K562 (cell line): ENCODE data around the gene UFSP1. TPM values are rescaled to one million over a fixed set of nuclear protein-coding genes. Genes with fewer than 3 reads are reported as not detected.

Source experiments
- ATAC-seq: fragments of 200-7000 bp; cut with Tn5 transposase; 3 replicates; pipeline ENCODE4 v1.9.1; 2020; ENCODE audit warnings: moderate library complexity
- BruUV-seq: library from RNA; stranded (reverse); fragments of 400-500 nt; replicated peaks from 2 replicates; lab custom pipeline; 2021; lab: Mats Ljungman, UMichigan
- CTCF ChIA-PET: fragments of 300-600 bp; formaldehyde crosslinking; extraction: SDS; loops from one replicate; lab custom pipeline; 2021; ENCODE audit warnings: low intra/inter-chr PET ratio; lab: Yijun Ruan, JAX
- POLR2A ChIA-PET: fragments of 300-600, 350-650 bp; sonication (Branson Sonifier 250); formaldehyde crosslinking; extraction: SDS; loops from one replicate; lab custom pipeline; 2021; ENCODE audit warnings: antibody characterized with exemption, inconsistent platforms; lab: Yijun Ruan, JAX
- DNase-seq, 4 experiments: peaks; one replicate each; pipeline versions ENCODE4 v3.0.0 to v3.0.0-alpha.2; 2011 to 2018; ENCODE audit warnings: low spot score in 3 of 4, mixed read lengths in 3 of 4; ENCODE audit errors: extremely low read depth in 1 of 4
- FAIRE-seq: peaks from 2 replicates; lab custom pipeline; 2011; peaks lifted over from hg19 to GRCh38; lab: Jason Lieb, UNC
- H2AFZ ChIP-seq: 2 replicates; pipeline ENCODE4 v1.6.0; 2011; ENCODE audit warnings: low read depth, low read length, control low read depth, inconsistent platforms
- H3K27ac ChIP-seq: fragments of 200-600 bp; 3 replicates; pipeline ENCODE4 v1.8.0; 2011; ENCODE audit warnings: low read depth, mild to moderate bottlenecking, control low read depth, inconsistent platforms, low read length, moderate library complexity, mixed read lengths; ENCODE audit errors: extremely low read depth
- H3K27me3 ChIP-seq, 2 experiments: fragments of 300-600 bp in 1 of 2; 2 replicates in 1 of 2; 3 replicates in 1 of 2; pipeline versions ENCODE4 v1.6.0 to v1.8.0; 2011; ENCODE audit warnings: inconsistent platforms in 2 of 2, low read length in 2 of 2, mild to moderate bottlenecking in 1 of 2, mixed read lengths in 1 of 2, moderate library complexity in 1 of 2; ENCODE audit not compliant: control insufficient read depth in 2 of 2, insufficient read depth in 2 of 2
- H3K36me3 ChIP-seq: fragments of 300-600 bp; 3 replicates; pipeline ENCODE4 v1.8.0; 2011; ENCODE audit warnings: mild to moderate bottlenecking, low read length, inconsistent platforms; ENCODE audit not compliant: control insufficient read depth, insufficient read depth
- H3K4me1 ChIP-seq, 2 experiments: fragments of 200-600 bp in 1 of 2; replicated peaks in 1 of 2; 2 replicates in 1 of 2; 3 replicates in 1 of 2; pipeline versions ENCODE4 v1.5.1 to v1.8.0; 2011; ENCODE audit warnings: inconsistent platforms in 2 of 2, low read length in 2 of 2, mild to moderate bottlenecking in 1 of 2, mixed read lengths in 1 of 2, moderate library complexity in 1 of 2; ENCODE audit not compliant: control insufficient read depth in 2 of 2, insufficient read depth in 2 of 2
- H3K4me2 ChIP-seq: 2 replicates; pipeline ENCODE4 v1.6.1; 2011; ENCODE audit warnings: low read length, control low read depth, inconsistent platforms, mixed read lengths; ENCODE audit not compliant: insufficient read depth
- H3K4me3 ChIP-seq: fragments of 200-600 bp; sonication (generic), shearing (Covaris generic); 2 replicates; pipeline ENCODE4 v1.5.1; 2016; ENCODE audit warnings: control low read depth, inconsistent platforms
- H3K79me2 ChIP-seq: fragments of 200-600 bp; 3 replicates; pipeline ENCODE4 v1.8.0; 2011; ENCODE audit warnings: low read length, inconsistent platforms; ENCODE audit not compliant: control insufficient read depth, insufficient read depth
- H3K9ac ChIP-seq, 2 experiments: 2 replicates each; pipeline versions ENCODE4 v1.6.0 to v1.6.1; 2011; ENCODE audit warnings: low read depth in 2 of 2, low read length in 2 of 2, control low read depth in 1 of 2, inconsistent platforms in 1 of 2, mild to moderate bottlenecking in 1 of 2, mixed read lengths in 1 of 2; ENCODE audit not compliant: insufficient read depth in 1 of 2
- H3K9me1 ChIP-seq: one replicate; pipeline ENCODE4 v1.6.0; 2011; ENCODE audit warnings: inconsistent platforms, mild to moderate bottlenecking, low read length, moderate library complexity; ENCODE audit not compliant: control insufficient read depth, insufficient read depth
- H3K9me3 ChIP-seq: replicated peaks from 2 replicates; pipeline ENCODE4 v1.5.1; 2011; ENCODE audit warnings: low read depth, low read length, inconsistent platforms; ENCODE audit not compliant: control insufficient read depth, insufficient read depth
- H4K20me1 ChIP-seq: replicated peaks from 2 replicates; pipeline ENCODE4 v1.6.1; 2011; ENCODE audit warnings: low read length, inconsistent platforms, mixed read lengths; ENCODE audit not compliant: control insufficient read depth, insufficient read depth
- HLTF ChIP-seq: fragments of 450-650 bp; IDR thresholded peaks from 2 replicates; pipeline ENCODE4 v1.6.1; 2016
- MTA3 ChIP-seq: fragments of 450-650 bp; formaldehyde crosslinking; IDR thresholded peaks from 2 replicates; pipeline ENCODE4 v1.6.1; 2017; ENCODE audit warnings: mild to moderate bottlenecking, borderline replicate concordance
- POLR2G ChIP-seq: fragments of 200-400 bp; formaldehyde crosslinking; IDR thresholded peaks from 2 replicates; pipeline ENCODE4 v1.6.1; 2017; ENCODE audit warnings: low read depth, mild to moderate bottlenecking, antibody characterized with exemption, low read length, moderate library complexity
- RBFOX2 ChIP-seq: fragments of 200-400 bp; formaldehyde crosslinking; IDR thresholded peaks from 2 replicates; pipeline ENCODE4 v1.6.1; 2017; ENCODE audit warnings: low read depth, mild to moderate bottlenecking, low read length, moderate library complexity
- RBM22 ChIP-seq: fragments of 200-400 bp; formaldehyde crosslinking; IDR thresholded peaks from 2 replicates; pipeline ENCODE4 v1.6.1; 2018; ENCODE audit warnings: low read length, low read depth; ENCODE audit not compliant: poor library complexity, severe bottlenecking
- WGBS: fragments of 100-300 bp; shearing (Covaris generic); methylation state at CpG from one replicate; pipeline ENCODE4 v1.1.6; 2016; ENCODE audit warnings: low coverage, mixed read lengths; ENCODE audit not compliant: insufficient coverage; ENCODE audit errors: missing lambda C conversion rate; 5-methylcytosine and 5-hydroxymethylcytosine counted together
- in situ Hi-C: fragments of 300-500 bp; cut with MboI; formaldehyde crosslinking; loops from 4 replicates; pipeline ENCODE4 v1.15.0; 2018; ENCODE audit warnings: inconsistent platforms, mixed read lengths
- intact Hi-C: fragments of 100-400 bp; cut with micrococcal nuclease; formaldehyde crosslinking; loops from 2 replicates; pipeline ENCODE4 v1.14.2; 2022
- polyA plus RNA-seq, 8 experiments: library from polyadenylated mRNA; depleted of rRNA in 4 of 8; stranded (reverse) in 5 of 8; unstranded in 3 of 8; fragments of >200 nt; fragmentation: Nextera tagmentation in 2 of 8; fragmentation: Illumina TruSeq in 1 of 8; extraction: Ambion mirVana in 2 of 8; extraction: Trizol in 1 of 8; gene quantifications; 2 replicates each; pipeline versions ENCODE4 v1.2.1 to v1.2.3, GENCODE V29; 2011 to 2014; ENCODE audit warnings: inconsistent platforms in 1 of 8, missing spikeins in 1 of 8
- total RNA-seq, 7 experiments: library from RNA; depleted of rRNA in 6 of 7; stranded (reverse); fragments of >200 nt in 6 of 7; fragmentation: Illumina TruSeq in 2 of 7; extraction: Trizol in 2 of 7; gene quantifications; 2 replicates each; pipeline versions ENCODE4 v1.2.1 to v1.2.3, GENCODE V29; 2011 to 2021; ENCODE audit warnings: low replicate concordance in 1 of 7
- TF ChIP-seq, protein P1 (sequence below): fragments of 450-650 bp; IDR thresholded peaks from 2 replicates; pipeline ENCODE4 v1.6.1; 2017; ENCODE audit warnings: antibody characterized with exemption, mild to moderate bottlenecking
- TF ChIP-seq, protein P2 (sequence below), 2 experiments: IDR thresholded peaks in 1 of 2; conservative IDR thresholded peaks in 1 of 2; 2 replicates each; pipeline ENCODE4 v1.6.1; 2016; ENCODE audit warnings: low read depth in 2 of 2, mild to moderate bottlenecking in 1 of 2, missing compliant biosample characterization in 1 of 2, missing genetic modification characterization in 1 of 2, moderate library complexity in 1 of 2
- TF ChIP-seq, protein P3 (sequence below): sonication (generic); formaldehyde crosslinking; IDR thresholded peaks from 2 replicates; pipeline ENCODE4 v1.8.1; 2023; ENCODE audit warnings: mild to moderate bottlenecking, missing genetic modification reagents
- TF ChIP-seq, protein P4 (sequence below): fragments of 250-450 bp; sonication (Bioruptor Pico); IDR thresholded peaks from 2 replicates; pipeline ENCODE4 v1.6.1; 2021; ENCODE audit warnings: mild to moderate bottlenecking

UFSP1 gene
- total and polyA plus RNA-seq, 9 of the 15 experiments (the other 6 are each of a cell fraction or from before 2014, with no cell fraction given): 0.50 to 18.8 (median 2.1) TPM

DNA sequence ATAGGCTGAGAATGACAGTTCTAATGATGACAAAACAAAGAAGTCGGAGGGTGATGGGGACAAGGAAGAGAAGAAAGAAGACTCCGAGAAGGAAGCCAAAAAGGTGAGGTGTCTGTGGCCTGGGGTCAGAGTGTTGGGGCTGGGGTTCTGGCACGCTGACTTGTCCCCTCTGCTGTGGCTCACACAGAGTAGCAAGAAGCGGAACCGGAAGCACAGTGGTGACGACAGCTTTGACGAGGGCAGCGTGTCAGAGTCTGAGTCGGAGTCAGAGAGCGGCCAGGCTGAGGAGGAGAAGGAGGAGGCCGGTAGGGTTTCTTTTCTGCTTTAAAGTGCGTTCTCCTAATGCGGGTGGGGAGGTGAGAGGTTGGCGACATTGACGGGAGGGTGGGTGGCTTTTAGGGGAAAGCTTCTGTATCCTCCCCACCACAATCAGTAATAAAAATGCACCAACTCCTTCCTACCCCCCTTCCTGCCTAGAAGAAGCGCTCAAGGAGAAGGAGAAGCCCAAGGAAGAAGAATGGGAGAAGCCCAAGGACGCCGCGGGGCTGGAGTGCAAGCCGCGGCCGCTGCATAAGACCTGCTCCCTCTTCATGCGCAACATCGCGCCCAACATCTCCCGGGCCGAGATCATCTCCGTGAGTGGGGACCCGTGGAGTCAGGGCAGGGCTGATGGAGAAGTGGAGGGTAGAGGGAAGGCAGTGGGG is 4.6 kb downstream of the UFSP1 start:
- intact Hi-C loops: no loop called here
- H3K9me1 ChIP-seq: peaks cover 9% of the 10 kb centered on the region
- H3K27me3 ChIP-seq: no peaks in the 10 kb centered on the region
- no peak overlapping the region for H2AFZ ChIP-seq
- H3K9ac ChIP-seq: 0 out of 4 replicates have a peak overlapping the region, but pooled peaks of 1 of the 2 experiments have one; percentile 21
- H3K79me2 ChIP-seq: peaks cover 60% of the 10 kb centered on the region
- H3K27ac ChIP-seq: no peak overlapping the region
- H3K4me2 ChIP-seq: no peak overlapping the region
- TF ChIP-seq RBM22: peak; percentile 19
- peak; percentile 70 for TF ChIP-seq POLR2G
- TF ChIP-seq HLTF: no peak
- TF ChIP-seq, protein P1, sequence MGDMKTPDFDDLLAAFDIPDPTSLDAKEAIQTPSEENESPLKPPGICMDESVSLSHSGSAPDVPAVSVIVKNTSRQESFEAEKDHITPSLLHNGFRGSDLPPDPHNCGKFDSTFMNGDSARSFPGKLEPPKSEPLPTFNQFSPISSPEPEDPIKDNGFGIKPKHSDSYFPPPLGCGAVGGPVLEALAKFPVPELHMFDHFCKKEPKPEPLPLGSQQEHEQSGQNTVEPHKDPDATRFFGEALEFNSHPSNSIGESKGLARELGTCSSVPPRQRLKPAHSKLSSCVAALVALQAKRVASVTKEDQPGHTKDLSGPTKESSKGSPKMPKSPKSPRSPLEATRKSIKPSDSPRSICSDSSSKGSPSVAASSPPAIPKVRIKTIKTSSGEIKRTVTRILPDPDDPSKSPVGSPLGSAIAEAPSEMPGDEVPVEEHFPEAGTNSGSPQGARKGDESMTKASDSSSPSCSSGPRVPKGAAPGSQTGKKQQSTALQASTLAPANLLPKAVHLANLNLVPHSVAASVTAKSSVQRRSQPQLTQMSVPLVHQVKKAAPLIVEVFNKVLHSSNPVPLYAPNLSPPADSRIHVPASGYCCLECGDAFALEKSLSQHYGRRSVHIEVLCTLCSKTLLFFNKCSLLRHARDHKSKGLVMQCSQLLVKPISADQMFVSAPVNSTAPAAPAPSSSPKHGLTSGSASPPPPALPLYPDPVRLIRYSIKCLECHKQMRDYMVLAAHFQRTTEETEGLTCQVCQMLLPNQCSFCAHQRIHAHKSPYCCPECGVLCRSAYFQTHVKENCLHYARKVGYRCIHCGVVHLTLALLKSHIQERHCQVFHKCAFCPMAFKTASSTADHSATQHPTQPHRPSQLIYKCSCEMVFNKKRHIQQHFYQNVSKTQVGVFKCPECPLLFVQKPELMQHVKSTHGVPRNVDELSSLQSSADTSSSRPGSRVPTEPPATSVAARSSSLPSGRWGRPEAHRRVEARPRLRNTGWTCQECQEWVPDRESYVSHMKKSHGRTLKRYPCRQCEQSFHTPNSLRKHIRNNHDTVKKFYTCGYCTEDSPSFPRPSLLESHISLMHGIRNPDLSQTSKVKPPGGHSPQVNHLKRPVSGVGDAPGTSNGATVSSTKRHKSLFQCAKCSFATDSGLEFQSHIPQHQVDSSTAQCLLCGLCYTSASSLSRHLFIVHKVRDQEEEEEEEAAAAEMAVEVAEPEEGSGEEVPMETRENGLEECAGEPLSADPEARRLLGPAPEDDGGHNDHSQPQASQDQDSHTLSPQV: no peak
- TF ChIP-seq, protein P2, sequence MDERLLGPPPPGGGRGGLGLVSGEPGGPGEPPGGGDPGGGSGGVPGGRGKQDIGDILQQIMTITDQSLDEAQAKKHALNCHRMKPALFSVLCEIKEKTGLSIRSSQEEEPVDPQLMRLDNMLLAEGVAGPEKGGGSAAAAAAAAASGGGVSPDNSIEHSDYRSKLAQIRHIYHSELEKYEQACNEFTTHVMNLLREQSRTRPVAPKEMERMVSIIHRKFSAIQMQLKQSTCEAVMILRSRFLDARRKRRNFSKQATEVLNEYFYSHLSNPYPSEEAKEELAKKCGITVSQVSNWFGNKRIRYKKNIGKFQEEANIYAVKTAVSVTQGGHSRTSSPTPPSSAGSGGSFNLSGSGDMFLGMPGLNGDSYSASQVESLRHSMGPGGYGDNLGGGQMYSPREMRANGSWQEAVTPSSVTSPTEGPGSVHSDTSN (CRISPR knock-in tag; IDR thresholded peaks at IDR 0.05; ENCODE audit: low read depth): no peak
- TF ChIP-seq, protein P2 (tag; conservative IDR thresholded peaks at IDR 0.05; ENCODE audit: low read depth): peak; percentile 16; the same call in 1 of the 2 replicates
- no peak for TF ChIP-seq MTA3
- TF ChIP-seq, protein P3, sequence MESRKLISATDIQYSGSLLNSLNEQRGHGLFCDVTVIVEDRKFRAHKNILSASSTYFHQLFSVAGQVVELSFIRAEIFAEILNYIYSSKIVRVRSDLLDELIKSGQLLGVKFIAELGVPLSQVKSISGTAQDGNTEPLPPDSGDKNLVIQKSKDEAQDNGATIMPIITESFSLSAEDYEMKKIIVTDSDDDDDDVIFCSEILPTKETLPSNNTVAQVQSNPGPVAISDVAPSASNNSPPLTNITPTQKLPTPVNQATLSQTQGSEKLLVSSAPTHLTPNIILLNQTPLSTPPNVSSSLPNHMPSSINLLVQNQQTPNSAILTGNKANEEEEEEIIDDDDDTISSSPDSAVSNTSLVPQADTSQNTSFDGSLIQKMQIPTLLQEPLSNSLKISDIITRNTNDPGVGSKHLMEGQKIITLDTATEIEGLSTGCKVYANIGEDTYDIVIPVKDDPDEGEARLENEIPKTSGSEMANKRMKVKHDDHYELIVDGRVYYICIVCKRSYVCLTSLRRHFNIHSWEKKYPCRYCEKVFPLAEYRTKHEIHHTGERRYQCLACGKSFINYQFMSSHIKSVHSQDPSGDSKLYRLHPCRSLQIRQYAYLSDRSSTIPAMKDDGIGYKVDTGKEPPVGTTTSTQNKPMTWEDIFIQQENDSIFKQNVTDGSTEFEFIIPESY (CRISPR knock-in tag): peak; percentile 77; the same call in 1 of the 2 replicates
- TF ChIP-seq RBFOX2: peak; percentile 52
- TF ChIP-seq, protein P4, sequence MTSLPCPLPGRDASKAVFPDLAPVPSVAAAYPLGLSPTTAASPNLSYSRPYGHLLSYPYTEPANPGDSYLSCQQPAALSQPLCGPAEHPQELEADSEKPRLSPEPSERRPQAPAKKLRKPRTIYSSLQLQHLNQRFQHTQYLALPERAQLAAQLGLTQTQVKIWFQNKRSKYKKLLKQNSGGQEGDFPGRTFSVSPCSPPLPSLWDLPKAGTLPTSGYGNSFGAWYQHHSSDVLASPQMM (CRISPR knock-in tag): no peak
- TF ChIP-seq, all 486 proteins: peak for 5
- peaks cover 36% of the 10 kb centered on the region for H4K20me1 ChIP-seq
- peaks cover 20 to 53% of the 10 kb centered on the region in 2 experiments for H3K4me1 ChIP-seq
- TSS peak; percentile 55 for BruUV-seq
- H3K4me3 ChIP-seq: no peak overlapping the region
- DNase-seq: peak in 1 of 4 experiments; percentile 11
- CTCF ChIA-PET: no interaction called here
- H3K36me3 ChIP-seq: peaks cover 90% of the 10 kb centered on the region
- 91% methylated on average over 28 of the region's 29 CpGs for WGBS
- no peaks in the 10 kb centered on the region for H3K9me3 ChIP-seq
- POLR2A ChIA-PET: interaction anchor here (6.3 kb wide), 1 partner anchor 9 kb away, joined by 144 read pairs; the partner anchor contains the start of gene SRRT
- FAIRE-seq: no peak
- in situ Hi-C loops: no loop called here
- ATAC-seq: no peak
